HCT116 (cell line): Measurements from ENCODE around the gene TAS2R60. TPM values are rescaled to one million over a fixed set of nuclear protein-coding genes. Genes with fewer than 3 reads are reported as not detected.

Source experiments
- ATAC-seq: fragments of 200-7000 bp; cut with Tn5 transposase; 2 replicates; pipeline ENCODE4 v1.9.1; 2020; ENCODE audit warnings: mild to moderate bottlenecking, moderate library complexity
- BruUV-seq: library from RNA; stranded (reverse); fragments of 400-500 nt; replicated peaks from 2 replicates; lab custom pipeline; 2021; lab: Mats Ljungman, UMichigan
- CTCF ChIA-PET: fragments of 300-600 bp; sonication (Branson Sonifier 250); formaldehyde crosslinking; loops from one replicate; lab custom pipeline; 2021; ENCODE audit warnings: antibody characterized with exemption; lab: Charles Lee
- POLR2A ChIA-PET: fragments of 300-600, 350-600 bp; sonication (Branson Sonifier 250); formaldehyde crosslinking; loops from one replicate; lab custom pipeline; 2021; ENCODE audit warnings: antibody characterized with exemption; lab: Charles Lee
- RAD21 ChIA-PET, 2 experiments: fragments of 300-600 bp; sonication (Branson Sonifier 250); formaldehyde crosslinking; loops; one replicate each; lab custom pipeline; 2023; ENCODE audit warnings: low total read pairs in 2 of 2; ENCODE audit not compliant: uncharacterized antibody in 2 of 2, unreplicated experiment in 2 of 2, low non-redundant PET in 1 of 2; lab: Charles Lee
- DNase-seq: peaks from one replicate; pipeline ENCODE4 v3.0.0-alpha.2; 2010; ENCODE audit warnings: low read depth, low spot score
- H2AFZ ChIP-seq: fragments of 200-600 bp; shearing (Covaris generic), sonication (generic); 2 replicates; pipeline ENCODE4 v1.6.1; 2017; ENCODE audit warnings: low read depth, mixed run types, mixed read lengths, antibody characterized with exemption, low read length; ENCODE audit not compliant: poor library complexity, severe bottlenecking
- H3K27ac ChIP-seq: 2 replicates; pipeline ENCODE4 v1.5.1; 2012; ENCODE audit warnings: low read depth, low read length
- H3K27me3 ChIP-seq: fragments of 200-600 bp; sonication (generic); 2 replicates; pipeline ENCODE4 v1.6.1; 2016; ENCODE audit warnings: mixed run types, low read length, mixed read lengths; ENCODE audit not compliant: insufficient read depth
- H3K36me3 ChIP-seq, 2 experiments: fragments of 200-500 bp in 1 of 2; fragments of 200-600 bp in 1 of 2; sonication (Bioruptor generic) in 1 of 2; sonication (generic) in 1 of 2; 2 replicates each; pipeline versions ENCODE4 v1.5.1 to v1.6.1; 2014 to 2016; ENCODE audit warnings: low read length in 2 of 2, inconsistent platforms in 1 of 2, mixed read lengths in 1 of 2, mixed run types in 1 of 2; ENCODE audit not compliant: insufficient read depth in 2 of 2, control insufficient read depth in 1 of 2
- H3K4me1 ChIP-seq, 2 experiments: fragments of 200-600 bp in 1 of 2; sonication (generic) in 1 of 2; 2 replicates each; pipeline versions ENCODE4 v1.5.1 to v1.6.1; 2012 to 2017; ENCODE audit warnings: low read length in 2 of 2, inconsistent platforms in 1 of 2, mild to moderate bottlenecking in 1 of 2, mixed read lengths in 1 of 2, mixed run types in 1 of 2, moderate library complexity in 1 of 2; ENCODE audit not compliant: insufficient read depth in 2 of 2, control insufficient read depth in 1 of 2
- H3K4me2 ChIP-seq: fragments of 200-600 bp; sonication (generic); 2 replicates; pipeline ENCODE4 v1.6.1; 2017; ENCODE audit warnings: mixed run types, low read length, mixed read lengths
- H3K4me3 ChIP-seq, 2 experiments: fragments of 200-600 bp in 1 of 2; sonication (generic) in 1 of 2; replicated peaks in 1 of 2; 2 replicates each; pipeline ENCODE4 v1.5.1; 2011 to 2016; ENCODE audit warnings: low read length in 2 of 2, control low read depth in 1 of 2, low read depth in 1 of 2, mild to moderate bottlenecking in 1 of 2, mixed read lengths in 1 of 2, mixed run types in 1 of 2
- H3K79me2 ChIP-seq: fragments of 200-600 bp; sonication (generic); 2 replicates; pipeline ENCODE4 v1.6.1; 2017; ENCODE audit warnings: mild to moderate bottlenecking, mixed run types, low read length, moderate library complexity, mixed read lengths; ENCODE audit not compliant: insufficient read depth
- H3K9ac ChIP-seq: fragments of 200-600 bp; sonication (generic); 2 replicates; pipeline ENCODE4 v1.6.1; 2016; ENCODE audit warnings: low read length, mixed read lengths
- H3K9me2 ChIP-seq: fragments of 200-600 bp; sonication (generic), shearing (Covaris generic); 2 replicates; pipeline ENCODE4 v1.6.1; 2017; ENCODE audit warnings: mixed run types, mild to moderate bottlenecking, moderate library complexity; ENCODE audit not compliant: insufficient read depth
- H3K9me3 ChIP-seq, 2 experiments: fragments of 200-500 bp in 1 of 2; fragments of 200-600 bp in 1 of 2; sonication (Bioruptor generic) in 1 of 2; sonication (generic) in 1 of 2; 2 replicates each; pipeline ENCODE4 v1.6.1; 2014 to 2017; ENCODE audit warnings: low read length in 2 of 2, mixed read lengths in 2 of 2, inconsistent platforms in 1 of 2, low read depth in 1 of 2, mild to moderate bottlenecking in 1 of 2, mixed run types in 1 of 2, moderate library complexity in 1 of 2; ENCODE audit not compliant: control insufficient read depth in 1 of 2, insufficient read depth in 1 of 2
- H4K20me1 ChIP-seq: fragments of 200-600 bp; sonication (generic), shearing (Covaris generic); 2 replicates; pipeline ENCODE4 v1.6.1; 2017; ENCODE audit warnings: mixed run types, mild to moderate bottlenecking, moderate library complexity; ENCODE audit not compliant: insufficient read depth
- CBX3 ChIP-seq: IDR thresholded peaks from 2 replicates; pipeline ENCODE4 v1.6.1; 2012; ENCODE audit warnings: low read depth
- CTCF ChIP-seq, 3 experiments: fragments of 200-600 bp in 1 of 3; sonication (generic) in 1 of 3; IDR thresholded peaks in 2 of 3; conservative IDR thresholded peaks in 1 of 3; 2 replicates each; pipeline ENCODE4 v1.5.1; 2012 to 2017; ENCODE audit warnings: low read depth in 2 of 3, low read length in 2 of 3, antibody characterized with exemption in 1 of 3, borderline replicate concordance in 1 of 3, control low read depth in 1 of 3, mild to moderate bottlenecking in 1 of 3, mixed read lengths in 1 of 3, mixed run types in 1 of 3, moderate library complexity in 1 of 3; ENCODE audit not compliant: insufficient read depth in 1 of 3
- EZH2 ChIP-seq: fragments of 200-600 bp; sonication (generic); IDR thresholded peaks from 2 replicates; pipeline ENCODE4 v1.6.1; 2017; ENCODE audit warnings: antibody characterized with exemption, mixed run types
- EZH2phosphoT487 ChIP-seq: fragments of 200-600 bp; IDR thresholded peaks from 2 replicates; pipeline ENCODE4 v1.6.1; 2018; ENCODE audit warnings: antibody characterized with exemption, borderline replicate concordance
- JUND ChIP-seq: IDR thresholded peaks from 2 replicates; pipeline ENCODE4 v1.6.1; 2012
- POLR2A ChIP-seq: IDR thresholded peaks from 2 replicates; pipeline ENCODE4 v1.7.0; 2011; ENCODE audit warnings: borderline replicate concordance; ENCODE audit not compliant: insufficient read depth, insufficient read length; ENCODE audit errors: extremely low read depth
- RAD21 ChIP-seq: IDR thresholded peaks from 2 replicates; pipeline ENCODE4 v1.6.1; 2012; ENCODE audit warnings: low read depth, mild to moderate bottlenecking
- SRF ChIP-seq: IDR thresholded peaks from 2 replicates; pipeline ENCODE4 v1.6.1; 2012; ENCODE audit warnings: low read depth
- YY1 ChIP-seq: IDR thresholded peaks from 2 replicates; pipeline ENCODE4 v1.6.1; 2011; ENCODE audit warnings: low read length, low read depth, moderate library complexity, mild to moderate bottlenecking; ENCODE audit not compliant: insufficient replicate concordance; ENCODE audit errors: extremely low read depth
- ZFX ChIP-seq: fragments of 450-650 bp; IDR thresholded peaks from 2 replicates; pipeline ENCODE4 v1.6.1; 2017
- intact Hi-C: fragments of 100-400 bp; cut with micrococcal nuclease; formaldehyde crosslinking; loops from 2 replicates; pipeline ENCODE4 v1.10.0; 2022
- total RNA-seq: library from RNA; stranded (reverse); gene quantifications from one replicate; pipeline ENCODE4 v1.2.1, GENCODE V29; 2021; ENCODE audit not compliant: unreplicated experiment
- TF ChIP-seq, protein P1 (sequence below): IDR thresholded peaks from 2 replicates; pipeline ENCODE4 v1.6.1; 2012; ENCODE audit warnings: low read depth
- TF ChIP-seq, protein P2 (sequence below): IDR thresholded peaks from 2 replicates; pipeline ENCODE4 v1.6.1; 2012

TAS2R60 gene
- total RNA-seq, 1 experiment from 2014 or later, result not detected

DNA sequence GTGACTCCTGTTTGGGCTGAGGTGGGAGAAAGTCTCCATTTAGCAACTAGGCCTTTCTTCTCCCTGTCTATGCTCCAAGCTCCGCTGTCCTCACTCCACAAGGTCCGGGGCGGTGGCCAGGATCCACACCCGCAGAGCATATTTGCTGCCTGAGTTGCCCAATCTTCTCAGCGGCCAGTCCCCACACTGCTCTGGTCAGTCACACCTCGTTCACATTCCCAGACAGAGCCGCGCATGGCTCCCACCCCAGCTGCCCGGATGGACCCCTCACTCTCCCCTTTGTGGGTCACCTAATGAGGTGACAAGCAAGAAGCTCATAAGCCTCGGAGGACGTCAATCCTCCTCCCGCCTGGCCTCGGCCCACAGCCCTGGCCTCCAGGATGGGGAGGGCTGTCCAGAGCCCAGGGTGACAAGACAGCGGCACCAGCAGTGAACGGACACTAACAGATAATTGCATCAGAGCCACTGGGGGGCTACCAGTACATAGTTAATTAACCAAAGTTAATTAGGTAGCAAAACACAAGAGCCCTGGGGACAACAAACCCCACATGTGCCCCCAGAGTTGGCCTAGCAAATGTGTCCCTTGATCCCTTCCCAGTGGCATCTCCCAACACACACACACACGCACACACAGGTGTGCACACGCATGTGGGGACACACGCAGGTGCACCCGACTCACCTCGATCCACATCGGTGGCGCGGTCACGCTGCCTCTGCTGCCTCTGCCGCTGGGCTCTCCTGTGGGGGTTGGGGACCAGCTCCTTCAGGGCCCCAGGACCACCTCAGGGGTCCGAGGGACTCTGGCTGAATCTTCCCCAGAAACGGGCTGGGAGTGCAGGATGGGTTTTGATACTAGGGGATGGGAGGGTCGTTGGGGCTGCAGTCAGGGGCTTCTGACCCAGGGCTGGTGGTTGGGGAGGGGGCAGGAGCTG, 46.4 kb upstream of the TAS2R60 start (continued):
- TF ChIP-seq, protein P1, sequence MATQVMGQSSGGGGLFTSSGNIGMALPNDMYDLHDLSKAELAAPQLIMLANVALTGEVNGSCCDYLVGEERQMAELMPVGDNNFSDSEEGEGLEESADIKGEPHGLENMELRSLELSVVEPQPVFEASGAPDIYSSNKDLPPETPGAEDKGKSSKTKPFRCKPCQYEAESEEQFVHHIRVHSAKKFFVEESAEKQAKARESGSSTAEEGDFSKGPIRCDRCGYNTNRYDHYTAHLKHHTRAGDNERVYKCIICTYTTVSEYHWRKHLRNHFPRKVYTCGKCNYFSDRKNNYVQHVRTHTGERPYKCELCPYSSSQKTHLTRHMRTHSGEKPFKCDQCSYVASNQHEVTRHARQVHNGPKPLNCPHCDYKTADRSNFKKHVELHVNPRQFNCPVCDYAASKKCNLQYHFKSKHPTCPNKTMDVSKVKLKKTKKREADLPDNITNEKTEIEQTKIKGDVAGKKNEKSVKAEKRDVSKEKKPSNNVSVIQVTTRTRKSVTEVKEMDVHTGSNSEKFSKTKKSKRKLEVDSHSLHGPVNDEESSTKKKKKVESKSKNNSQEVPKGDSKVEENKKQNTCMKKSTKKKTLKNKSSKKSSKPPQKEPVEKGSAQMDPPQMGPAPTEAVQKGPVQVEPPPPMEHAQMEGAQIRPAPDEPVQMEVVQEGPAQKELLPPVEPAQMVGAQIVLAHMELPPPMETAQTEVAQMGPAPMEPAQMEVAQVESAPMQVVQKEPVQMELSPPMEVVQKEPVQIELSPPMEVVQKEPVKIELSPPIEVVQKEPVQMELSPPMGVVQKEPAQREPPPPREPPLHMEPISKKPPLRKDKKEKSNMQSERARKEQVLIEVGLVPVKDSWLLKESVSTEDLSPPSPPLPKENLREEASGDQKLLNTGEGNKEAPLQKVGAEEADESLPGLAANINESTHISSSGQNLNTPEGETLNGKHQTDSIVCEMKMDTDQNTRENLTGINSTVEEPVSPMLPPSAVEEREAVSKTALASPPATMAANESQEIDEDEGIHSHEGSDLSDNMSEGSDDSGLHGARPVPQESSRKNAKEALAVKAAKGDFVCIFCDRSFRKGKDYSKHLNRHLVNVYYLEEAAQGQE, result no peak

- ChIA-PET RAD21 (no interaction called here), POLR2A (no interaction called here), CTCF (no interaction called here)
- Histone ChIP-seq H4K20me1 (no peaks in the 10 kb centered on the region), H3K4me1 (no peaks in the 10 kb centered on the region), H3K4me2 (no peak overlapping the region), H3K9me2 (no peaks in the 10 kb centered on the region), H3K9ac (no peak overlapping the region), H2AFZ (no peak overlapping the region), H3K4me3 (no peak overlapping the region), H3K27me3 (no peaks in the 10 kb centered on the region), H3K27ac (no peak overlapping the region), H3K36me3 (peaks cover 0 to 6% of the 10 kb centered on the region in 2 experiments; a peak in 2 of 4 replicates), H3K79me2 (no peaks in the 10 kb centered on the region), H3K9me3 (no peaks in the 10 kb centered on the region)
- DNase-seq, result no peak
- no TSS peak for BruUV-seq
- no peak for ATAC-seq
- intact Hi-C loops, result no loop called here
- TF ChIP-seq JUND, result no peak
- TF ChIP-seq, protein P1, result no peak
- no peak for TF ChIP-seq RAD21
- TF ChIP-seq, protein P2, sequence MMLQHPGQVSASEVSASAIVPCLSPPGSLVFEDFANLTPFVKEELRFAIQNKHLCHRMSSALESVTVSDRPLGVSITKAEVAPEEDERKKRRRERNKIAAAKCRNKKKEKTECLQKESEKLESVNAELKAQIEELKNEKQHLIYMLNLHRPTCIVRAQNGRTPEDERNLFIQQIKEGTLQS, result no peak
- TF ChIP-seq EZH2phosphoT487, result no peak
- no peak for TF ChIP-seq ZFX
- TF ChIP-seq POLR2A, result no peak
- no peak for TF ChIP-seq SRF
- no peak for TF ChIP-seq YY1
- no peak for TF ChIP-seq CTCF (IDR thresholded peaks at IDR 0.05 in 2 of 3, conservative IDR thresholded peaks at IDR 0.05 in 1 of 3; ENCODE audit: borderline replicate concordance in 1 of 3, insufficient read depth in 1 of 3, low read depth in 2 of 3, low read length in 2 of 3)
- TF ChIP-seq CBX3, result no peak
- TF ChIP-seq EZH2, result no peak
These were observed 45.3 kb upstream of the TAS2R60 start for GRCh38 chr7:143397710-143398530.
